ENCODE data around the gene EIF4G1. TPM values are rescaled to one million over a fixed set of nuclear protein-coding genes. Genes with fewer than 3 reads are reported as not detected.

EIF4G1 gene
- total and polyA plus RNA-seq, 2 of the 4 experiments (the other 2 are of a cell fraction) = 225 to 274 TPM

- no peak overlapping the region for H3K18ac ChIP-seq (ENCODE audit: low read depth, low read length)
- no peak overlapping the region for H3K4ac ChIP-seq (ENCODE audit: low read depth, low read length)
- H3K23ac ChIP-seq (ENCODE audit: low read depth, low read length) = no peak overlapping the region
- no peak overlapping the region for H2AK5ac ChIP-seq (ENCODE audit: low read depth, low read length)
- dilution Hi-C loops (cut with HindIII; ENCODE audit: low sequenced_read_pairs, unreplicated experiment) = no loop called here
- intact Hi-C loops (cut with micrococcal nuclease) = loop anchor here (1.0 kb wide), 1 partner anchor 388 kb away; no protein-coding TSS in a partner anchor
- peaks cover 42% of the 10 kb centered on the region for H3K27me3 ChIP-seq (ENCODE audit: control insufficient read depth, insufficient read depth, low read length)
- H3K4me2 ChIP-seq (ENCODE audit: low read depth, low read length) = no peak overlapping the region
- no peak overlapping the region for H3K27ac ChIP-seq (ENCODE audit: insufficient read depth, low read length)
- H3K9ac ChIP-seq (ENCODE audit: low read depth, low read length) = no peak overlapping the region
- no peak overlapping the region for H2BK120ac ChIP-seq (ENCODE audit: low read depth, low read length)
- no peak overlapping the region for H3K14ac ChIP-seq (replicated peaks; ENCODE audit: low read depth, low read length)
- POLR2A ChIA-PET (ENCODE audit: unreplicated experiment) = interaction anchor here (0.5 kb wide), 1 partner anchor 256 kb away, joined by 11 read pairs; no protein-coding TSS in a partner anchor
- 76% methylated on average over 5 of the region's 8 CpGs; no CpG with 5 or more reads in 1 of the 2 experiments for WGBS, 2 experiments (ENCODE audit: extremely low coverage in 2 of 2, insufficient read length in 1 of 2)
- ATAC-seq (ENCODE audit: low read depth) (no peak), DNase-seq (no peak)
- BruUV-seq (replicated peaks) = no TSS peak
- H3K9me1 ChIP-seq (ENCODE audit: insufficient read depth, low read length) = no peaks in the 10 kb centered on the region
- in situ Hi-C loops (cut with MboI; ENCODE audit: low sequenced_read_pairs) = loop anchor here (10.0 kb wide), 1 partner anchor 389 kb away; no protein-coding TSS in a partner anchor
- H3K9me3 ChIP-seq (ENCODE audit: control insufficient read depth, insufficient read depth, low read length) = peaks cover 3% of the 10 kb centered on the region
- no peak overlapping the region for H2AFZ ChIP-seq (replicated peaks; ENCODE audit: low read length, poor library complexity)
- no peak for TF ChIP-seq CTCF (conservative IDR thresholded peaks at IDR 0.05; ENCODE audit: low read depth, low read length)
- no peak for TF ChIP-seq RAD21 (IDR thresholded peaks at IDR 0.05; ENCODE audit: low read length)
- TF ChIP-seq NFE2L2 (IDR thresholded peaks at IDR 0.05; ENCODE audit: low read depth, low read length) = no peak
- no peak for TF ChIP-seq BHLHE40 (IDR thresholded peaks at IDR 0.05; ENCODE audit: low read depth, low read length)
- TF ChIP-seq RFX5 (IDR thresholded peaks at IDR 0.05; ENCODE audit: low read depth, low read length) = no peak
- no peak for TF ChIP-seq USF2 (IDR thresholded peaks at IDR 0.05; ENCODE audit: low read depth, low read length)
- TF ChIP-seq MXI1 (IDR thresholded peaks at IDR 0.05; ENCODE audit: borderline replicate concordance, low read depth, low read length) = no peak
- no peak for TF ChIP-seq FOS (IDR thresholded peaks at IDR 0.05; ENCODE audit: low read depth, low read length)
- TF ChIP-seq POLR2A (IDR thresholded peaks at IDR 0.05; ENCODE audit: low read depth, low read length) = no peak
- TF ChIP-seq SMC3 (IDR thresholded peaks at IDR 0.05; ENCODE audit: low read depth, low read length) = no peak
- TF ChIP-seq RCOR1 (IDR thresholded peaks at IDR 0.05; ENCODE audit: insufficient replicate concordance, low read length) = no peak
- TF ChIP-seq CHD1 (IDR thresholded peaks at IDR 0.05; ENCODE audit: low read depth, low read length) = no peak
- TF ChIP-seq MAZ (IDR thresholded peaks at IDR 0.05; ENCODE audit: borderline replicate concordance, low read depth, low read length) = no peak
- TF ChIP-seq CEBPB (IDR thresholded peaks at IDR 0.05; ENCODE audit: low read depth, low read length) = no peak
- no peak for TF ChIP-seq ELK1 (IDR thresholded peaks at IDR 0.05; ENCODE audit: borderline replicate concordance, low read depth, low read length)
- TF ChIP-seq MAFK (IDR thresholded peaks at IDR 0.05; ENCODE audit: low read depth, low read length) = no peak
- no peak overlapping the region for H4K91ac ChIP-seq (ENCODE audit: insufficient read depth, low read depth, low read length)
- no peaks in the 10 kb centered on the region for H3K4me1 ChIP-seq (ENCODE audit: control insufficient read depth, insufficient read depth, low read length)
- H3K79me1 ChIP-seq (ENCODE audit: low read depth in 1 of 2, low read length in 2 of 2) = no peaks in the 10 kb centered on the region
- H3K56ac ChIP-seq (ENCODE audit: extremely low read depth, insufficient read depth, low read length) = no peak overlapping the region
- no peak overlapping the region for H4K8ac ChIP-seq (ENCODE audit: low read depth in 2 of 2, low read length in 2 of 2)
- H2AK9ac ChIP-seq (replicated peaks; ENCODE audit: low read depth, low read length, poor library complexity) = no peak overlapping the region
- H3K4me3 ChIP-seq (ENCODE audit: insufficient read depth, low read depth, low read length) = no peak overlapping the region
- CTCF ChIA-PET = no interaction called here
- H2BK5ac ChIP-seq (ENCODE audit: low read depth, low read length, poor library complexity, severe bottlenecking) = no peak overlapping the region
- no peak overlapping the region for H4K5ac ChIP-seq (ENCODE audit: low read depth, low read length)
- no peak overlapping the region for H2BK20ac ChIP-seq (ENCODE audit: low read depth, low read length)
- no peaks in the 10 kb centered on the region for H3K36me3 ChIP-seq (ENCODE audit: control insufficient read depth, insufficient read depth, low read length)
- H4K20me1 ChIP-seq (ENCODE audit: insufficient read depth, low read length) = no peaks in the 10 kb centered on the region
- no peak overlapping the region for H2BK15ac ChIP-seq (ENCODE audit: low read depth, low read length)
Observed at GRCh38 chr3:184283681-184284080, 30.7 kb upstream of the EIF4G1 start.

All from IMR-90 (cell line).